HepG2 (cell line): ENCODE results near the gene IL17C. TPM values are rescaled to one million over a fixed set of nuclear protein-coding genes. Genes with fewer than 3 reads are reported as not detected.

Experiments used
- AGO1 ChIP-seq: fragments of 200-400 bp; formaldehyde crosslinking; IDR thresholded peaks from 2 replicates; pipeline ENCODE4 v1.6.1; 2017; ENCODE audit warnings: mild to moderate bottlenecking, low read depth, low read length, moderate library complexity; ENCODE audit not compliant: poor library complexity, severe bottlenecking
- ATF5 ChIP-seq: sonication (generic); formaldehyde crosslinking; IDR thresholded peaks from 2 replicates; pipeline ENCODE4 v1.4.0; 2020; ENCODE audit warnings: mild to moderate bottlenecking, low read depth, missing genetic modification reagents
- ATF7 ChIP-seq, 2 experiments: fragments of 450-650 bp in 1 of 2; sonication (generic) in 1 of 2; formaldehyde crosslinking in 1 of 2; IDR thresholded peaks; 2 replicates each; pipeline versions ENCODE4 v1.4.0 to v1.6.1; 2016 to 2020; ENCODE audit warnings: antibody characterized with exemption in 1 of 2, mild to moderate bottlenecking in 1 of 2, missing genetic modification reagents in 1 of 2
- BORCS8-MEF2B ChIP-seq: sonication (generic); formaldehyde crosslinking; IDR thresholded peaks from 2 replicates; pipeline ENCODE4 v1.8.0; 2022; ENCODE audit warnings: mild to moderate bottlenecking, missing genetic modification reagents
- CCDC6 ChIP-seq: sonication (generic); formaldehyde crosslinking; IDR thresholded peaks from 2 replicates; pipeline ENCODE4 v1.8.1; 2022; ENCODE audit warnings: mild to moderate bottlenecking, missing genetic modification reagents, moderate library complexity
- DBP ChIP-seq: sonication (generic); formaldehyde crosslinking; IDR thresholded peaks from 2 replicates; pipeline ENCODE4 v1.4.0; 2020; ENCODE audit warnings: missing genetic modification reagents; ENCODE audit errors: not compliant biosample characterization
- DR1 ChIP-seq: sonication (generic); formaldehyde crosslinking; IDR thresholded peaks from 2 replicates; pipeline ENCODE4 v1.8.0; 2021; ENCODE audit warnings: mild to moderate bottlenecking, missing genetic modification reagents, inconsistent platforms
- FOXJ3 ChIP-seq: sonication (generic); formaldehyde crosslinking; IDR thresholded peaks from 2 replicates; pipeline ENCODE4 v1.4.0; 2020; ENCODE audit warnings: missing genetic modification reagents, mild to moderate bottlenecking, borderline replicate concordance
- GTF3A ChIP-seq: sonication (generic); formaldehyde crosslinking; conservative IDR thresholded peaks from 2 replicates; pipeline ENCODE4 v1.4.0; 2020; ENCODE audit warnings: mild to moderate bottlenecking, missing genetic modification reagents
- HOXA7 ChIP-seq: sonication (generic); formaldehyde crosslinking; IDR thresholded peaks from 2 replicates; pipeline ENCODE4 v1.8.1; 2022; ENCODE audit warnings: mild to moderate bottlenecking, missing genetic modification reagents, moderate library complexity
- KLF9 ChIP-seq: IDR thresholded peaks from 2 replicates; pipeline ENCODE4 v1.6.1; 2016; ENCODE audit warnings: low read depth
- NR1H2 ChIP-seq: sonication (generic); formaldehyde crosslinking; IDR thresholded peaks from 2 replicates; pipeline ENCODE4 v1.8.1; 2022; ENCODE audit warnings: low read depth, missing genetic modification reagents, borderline replicate concordance
- RNF2 ChIP-seq: fragments of 450-650 bp; conservative IDR thresholded peaks from 2 replicates; pipeline ENCODE4 v1.6.1; 2016; ENCODE audit warnings: low read depth
- STAT6 ChIP-seq: sonication (generic); formaldehyde crosslinking; IDR thresholded peaks from 2 replicates; pipeline ENCODE4 v1.4.0; 2020; ENCODE audit warnings: missing genetic modification reagents, mild to moderate bottlenecking, borderline replicate concordance
- TEF ChIP-seq: sonication (generic); formaldehyde crosslinking; IDR thresholded peaks from 2 replicates; pipeline ENCODE4 v1.5.0; 2020; ENCODE audit warnings: missing genetic modification reagents
- THYN1 ChIP-seq: sonication (generic); formaldehyde crosslinking; IDR thresholded peaks from 2 replicates; pipeline ENCODE4 v1.8.1; 2023; ENCODE audit warnings: low read depth, mild to moderate bottlenecking, moderate library complexity, missing genetic modification reagents, borderline replicate concordance
- XRCC5 ChIP-seq: fragments of 200-400 bp; formaldehyde crosslinking; optimal IDR thresholded peaks from 2 replicates; pipeline ENCODE3; 2017; ENCODE audit warnings: mild to moderate bottlenecking, low read length
- ZBTB8A ChIP-seq: sonication (generic); formaldehyde crosslinking; IDR thresholded peaks from 2 replicates; pipeline ENCODE4 v1.4.0; 2020; ENCODE audit warnings: mild to moderate bottlenecking, low read depth, missing genetic modification reagents, borderline replicate concordance
- ZFP91 ChIP-seq: sonication (generic); formaldehyde crosslinking; IDR thresholded peaks from 2 replicates; pipeline ENCODE4 v1.9.0; 2022; ENCODE audit warnings: missing genetic modification reagents, mild to moderate bottlenecking, borderline replicate concordance
- ZNF253 ChIP-seq: sonication (generic); formaldehyde crosslinking; IDR thresholded peaks from 2 replicates; pipeline ENCODE4 v1.8.0; 2022; ENCODE audit warnings: mild to moderate bottlenecking, missing genetic modification reagents, borderline replicate concordance
- ZNF446 ChIP-seq: sonication (generic); formaldehyde crosslinking; IDR thresholded peaks from 2 replicates; pipeline ENCODE4 v1.5.0; 2020; ENCODE audit warnings: mild to moderate bottlenecking, missing genetic modification reagents
- polyA plus RNA-seq, 8 experiments: library from polyadenylated mRNA; depleted of rRNA in 3 of 8; stranded (reverse) in 7 of 8; unstranded in 1 of 8; fragments of >200 nt; fragmentation: Illumina TruSeq in 4 of 8; extraction: Trizol in 4 of 8; gene quantifications; 2 replicates each; pipeline versions ENCODE4 v1.2.1 to v1.2.3, GENCODE V29; 2011 to 2016; ENCODE audit warnings: low read depth in 4 of 8, missing spikeins in 1 of 8, mixed read lengths in 1 of 8; ENCODE audit not compliant: insufficient read depth in 1 of 8
- total RNA-seq, 5 experiments: library from RNA; depleted of rRNA; stranded (reverse); fragments of >200 nt; fragmentation: Illumina TruSeq; extraction: Trizol; gene quantifications; 2 replicates each; pipeline ENCODE4 v1.2.3, GENCODE V29; 2016; ENCODE audit warnings: low read depth in 1 of 5

Gene IL17C
- total and polyA plus RNA-seq, 2 of the 13 experiments (the other 11 are each of a cell fraction or from before 2014, with no cell fraction given) = not detected

- TF ChIP-seq STAT6 (no peak), FOXJ3 (CRISPR knock-in tag) (no peak), DBP (no peak), KLF9 (CRISPR knock-in tag) (0 out of 2 replicates have a peak, but pooled peaks have one; percentile 29), HOXA7 (CRISPR knock-in tag) (0 out of 2 replicates have a peak, but pooled peaks have one; percentile 15), RNF2 (no peak), BORCS8-MEF2B (CRISPR knock-in tag) (0 out of 2 replicates have a peak, but pooled peaks have one; percentile 33), ZNF253 (CRISPR knock-in tag) (0 out of 2 replicates have a peak, but pooled peaks have one; percentile 23), ZBTB8A (CRISPR knock-in tag) (peak; percentile 85), ZFP91 (CRISPR knock-in tag) (peak; percentile 47; the same call in 1 of the 2 replicates), ATF7 (IDR thresholded peaks at IDR 0.05) (no peak), ATF7 (CRISPR knock-in tag; IDR thresholded peaks at IDR 0.05) (no peak; the same call in 1 of the 2 replicates), THYN1 (no peak), DR1 (CRISPR knock-in tag) (no peak), AGO1 (no peak), ZNF446 (CRISPR knock-in tag) (peak; percentile 85), CCDC6 (CRISPR knock-in tag) (peak; percentile 53; the same call in 1 of the 2 replicates), NR1H2 (CRISPR knock-in tag) (no peak; the same call in 1 of the 2 replicates), GTF3A (CRISPR knock-in tag) (peak; percentile 84), TEF (CRISPR knock-in tag) (no peak), XRCC5 (peak; percentile 23), ATF5 (peak; percentile 84; the same call in 1 of the 2 replicates)
Measured at GRCh38 chr16:88649924-88650748, 11.8 kb downstream of the IL17C start (continued).
